GM12878 (cell line): ENCODE measurements around the gene CALB2. TPM values are rescaled to one million over a fixed set of nuclear protein-coding genes. Genes with fewer than 3 reads are reported as not detected.
A peak's percentile ranks its signal among the peaks of the same experiment; 100 is the strongest.

Experiments used
- ATAC-seq: fragments of 200-7000 bp; cut with Tn5 transposase; 3 replicates; pipeline ENCODE4 v1.9.1; 2020; ENCODE audit warnings: mild to moderate bottlenecking, moderate library complexity
- BruUV-seq: library from RNA; stranded (reverse); fragments of 400-500 nt; replicated peaks from 2 replicates; lab custom pipeline; 2021; lab: Mats Ljungman, UMichigan
- CTCF ChIA-PET: fragments of 300-600 bp; sonication (Branson Sonifier 250); formaldehyde crosslinking; extraction: SDS; loops from one replicate; lab custom pipeline; 2021; ENCODE audit warnings: inconsistent platforms; lab: Yijun Ruan, JAX
- POLR2A ChIA-PET: fragments of 350-600 bp; formaldehyde crosslinking; extraction: SDS; loops from one replicate; lab custom pipeline; 2021; ENCODE audit warnings: inconsistent platforms; lab: Charles Lee
- RAD21 ChIA-PET: fragments of 300-600 bp; sonication (Branson Sonifier 250); formaldehyde crosslinking; loops from one replicate; lab custom pipeline; 2023; ENCODE audit warnings: antibody characterized with exemption; ENCODE audit not compliant: unreplicated experiment; lab: Charles Lee
- SMC1A ChIA-PET: fragments of 300-600 bp; sonication (Branson Sonifier 250); formaldehyde crosslinking; loops from one replicate; lab custom pipeline; 2023; ENCODE audit not compliant: unreplicated experiment, uncharacterized antibody; lab: Charles Lee
- DNase-seq: peaks from one replicate; pipeline ENCODE4 v3.0.0-alpha.2; 2011; ENCODE audit warnings: low read depth, low spot score
- FAIRE-seq: peaks from 3 replicates; lab custom pipeline; 2011; peaks lifted over from hg19 to GRCh38; lab: Jason Lieb, UNC
- H2AFZ ChIP-seq: 2 replicates; pipeline ENCODE4 v1.6.0; 2011; ENCODE audit warnings: low read depth, low read length, control low read depth; ENCODE audit not compliant: control insufficient read depth
- H3K27ac ChIP-seq: 2 replicates; pipeline ENCODE4 v1.5.1; 2011; ENCODE audit warnings: control low read depth; ENCODE audit not compliant: control insufficient read depth, insufficient read depth
- H3K27me3 ChIP-seq, 2 experiments: replicated peaks in 1 of 2; 2 replicates each; pipeline versions ENCODE4 v1.6.0 to v1.6.1; 2011; ENCODE audit warnings: low read length in 1 of 2; ENCODE audit not compliant: control insufficient read depth in 2 of 2, insufficient read depth in 2 of 2
- H3K36me3 ChIP-seq, 2 experiments: 2 replicates each; pipeline ENCODE4 v1.5.1; 2011; ENCODE audit warnings: low read length in 1 of 2; ENCODE audit not compliant: control insufficient read depth in 2 of 2, insufficient read depth in 2 of 2
- H3K4me1 ChIP-seq: 2 replicates; pipeline ENCODE4 v1.6.1; 2011; ENCODE audit warnings: mild to moderate bottlenecking, low read length, moderate library complexity, mixed read lengths; ENCODE audit not compliant: control insufficient read depth, insufficient read depth
- H3K4me2 ChIP-seq: 2 replicates; pipeline ENCODE4 v1.6.0; 2011; ENCODE audit warnings: control low read depth; ENCODE audit not compliant: control insufficient read depth, insufficient read depth
- H3K4me3 ChIP-seq: fragments of 200-600 bp; sonication (generic); 2 replicates; pipeline ENCODE4 v1.5.1; 2016
- H3K79me2 ChIP-seq: 2 replicates; pipeline ENCODE4 v1.6.0; 2011; ENCODE audit warnings: low read length; ENCODE audit not compliant: control insufficient read depth, insufficient read depth
- H3K9ac ChIP-seq: 2 replicates; pipeline ENCODE4 v1.8.0; 2011; ENCODE audit warnings: low read length, control low read depth, mixed read lengths; ENCODE audit not compliant: control insufficient read depth, insufficient read depth
- H3K9me3 ChIP-seq: replicated peaks from 3 replicates; pipeline ENCODE4 v1.5.1; 2011; ENCODE audit warnings: mild to moderate bottlenecking, low read length; ENCODE audit not compliant: control insufficient read depth, insufficient read depth
- H4K20me1 ChIP-seq: 2 replicates; pipeline ENCODE4 v1.6.0; 2011; ENCODE audit not compliant: control insufficient read depth, insufficient read depth
- CTCF ChIP-seq, 3 experiments: IDR thresholded peaks in 2 of 3; conservative IDR thresholded peaks in 1 of 3; 2 replicates each; pipeline ENCODE4 v1.5.1; 2011; ENCODE audit warnings: low read depth in 3 of 3, low read length in 3 of 3, mild to moderate bottlenecking in 3 of 3, control low read depth in 2 of 3, moderate library complexity in 2 of 3, inconsistent platforms in 1 of 3, mixed read lengths in 1 of 3; ENCODE audit not compliant: control insufficient read depth in 2 of 3, insufficient read depth in 1 of 3; ENCODE audit errors: extremely low read depth in 1 of 3
- EGR1 ChIP-seq, 2 experiments: IDR thresholded peaks; 1 replicate in 1 of 2; 2 replicates in 1 of 2; pipeline ENCODE4 v1.6.1; 2011 to 2012; ENCODE audit warnings: low read depth in 2 of 2, low read length in 2 of 2, borderline replicate concordance in 1 of 2, mild to moderate bottlenecking in 1 of 2, moderate library complexity in 1 of 2
- ETV6 ChIP-seq, 2 experiments: fragments of 450-650 bp in 1 of 2; IDR thresholded peaks in 1 of 2; conservative IDR thresholded peaks in 1 of 2; 2 replicates each; pipeline ENCODE4 v1.6.1; 2014; ENCODE audit warnings: antibody characterized with exemption in 1 of 2, borderline replicate concordance in 1 of 2, low read depth in 1 of 2, mild to moderate bottlenecking in 1 of 2, moderate library complexity in 1 of 2
- IKZF2 ChIP-seq, 2 experiments: fragments of 450-650 bp; IDR thresholded peaks; 2 replicates each; pipeline ENCODE4 v1.6.1; 2017; ENCODE audit warnings: mild to moderate bottlenecking in 2 of 2, moderate library complexity in 2 of 2
- NRF1 ChIP-seq: conservative IDR thresholded peaks from 2 replicates; pipeline ENCODE4 v1.6.1; 2011; ENCODE audit warnings: mild to moderate bottlenecking, low read depth, low read length, improper control_type of control experiment
- POLR2A ChIP-seq: IDR thresholded peaks from 2 replicates; pipeline ENCODE4 v1.6.1; 2011; ENCODE audit warnings: low read depth, mild to moderate bottlenecking, low read length
- RAD21 ChIP-seq: IDR thresholded peaks from 2 replicates; pipeline ENCODE4 v1.6.1; 2011; ENCODE audit warnings: mild to moderate bottlenecking, low read depth, low read length, moderate library complexity; ENCODE audit not compliant: insufficient read depth
- RB1 ChIP-seq: fragments of 450-650 bp; formaldehyde crosslinking; IDR thresholded peaks from 2 replicates; pipeline ENCODE4 v1.6.1; 2017; ENCODE audit warnings: mild to moderate bottlenecking, borderline replicate concordance
- RELB ChIP-seq: fragments of 450-650 bp; IDR thresholded peaks from 2 replicates; pipeline ENCODE4 v1.6.1; 2017; ENCODE audit warnings: low read depth, mild to moderate bottlenecking, moderate library complexity
- RUNX3 ChIP-seq: IDR thresholded peaks from 2 replicates; pipeline ENCODE4 v1.6.1; 2012; ENCODE audit warnings: low read length, inconsistent platforms
- SMC3 ChIP-seq: IDR thresholded peaks from 2 replicates; pipeline ENCODE4 v1.6.1; 2011; ENCODE audit warnings: low read length, improper control_type of control experiment, borderline replicate concordance
- YY1 ChIP-seq: IDR thresholded peaks from 2 replicates; pipeline ENCODE4 v1.6.1; 2011; ENCODE audit warnings: low read depth, mild to moderate bottlenecking, low read length
- WGBS: methylation state at CpG from one replicate; pipeline ENCODE4 v1.1.6; 2016; ENCODE audit warnings: low lambda C conversion rate; ENCODE audit not compliant: insufficient replicate concordance, insufficient coverage; ENCODE audit errors: missing lambda C conversion rate; 5-methylcytosine and 5-hydroxymethylcytosine counted together
- in situ Hi-C: fragments of 300-500 bp; cut with MboI; formaldehyde crosslinking; loops from 9 replicates; pipeline ENCODE4 v1.14.3; 2018; ENCODE audit warnings: mixed read lengths
- intact Hi-C: fragments of 100-400 bp; cut with micrococcal nuclease; formaldehyde crosslinking; loops from one replicate; pipeline ENCODE4 v1.14.2; 2022; ENCODE audit not compliant: unreplicated experiment
- polyA plus RNA-seq, 11 experiments: library from polyadenylated mRNA; depleted of rRNA in 4 of 11; unstranded in 6 of 11; stranded (reverse) in 5 of 11; fragments of >200 nt; fragmentation: Nextera tagmentation in 4 of 11; fragmentation: Illumina TruSeq in 1 of 11; extraction: Ambion mirVana in 4 of 11; extraction: Trizol in 1 of 11; gene quantifications; 1 replicate in 1 of 11; 2 replicates in 10 of 11; pipeline versions ENCODE4 v1.2.1 to v1.2.3, GENCODE V29; 2011 to 2016; ENCODE audit warnings: inconsistent platforms in 2 of 11, missing spikeins in 2 of 11, low read depth in 1 of 11
- total RNA-seq, 4 experiments: library from RNA; depleted of rRNA in 3 of 4; stranded (reverse); fragments of >200 nt in 3 of 4; fragmentation: Illumina TruSeq in 1 of 4; extraction: Trizol in 1 of 4; gene quantifications; 2 replicates each; pipeline versions ENCODE4 v1.2.1 to v1.2.3, GENCODE V29; 2013 to 2021

The CALB2 gene
- total and polyA plus RNA-seq, 10 of the 15 experiments (the other 5 are each of a cell fraction or from before 2014, with no cell fraction given), result not detected

GRCh38 chr16:71365021-71365420 is 6.5 kb downstream of the CALB2 start:
- no TSS peak for BruUV-seq
- in situ Hi-C loops, result no loop called here

GRCh38 chr16:71367241-71367976 is 8.9 kb downstream of the CALB2 start:
- Histone ChIP-seq H3K4me1 (no peaks in the 10 kb centered on the region), H3K4me2 (no peak overlapping the region), H3K9me3 (no peaks in the 10 kb centered on the region), H3K27ac (no peak overlapping the region), H3K36me3 (no peaks in the 10 kb centered on the region), H3K9ac (no peak overlapping the region), H3K79me2 (no peaks in the 10 kb centered on the region), H2AFZ (no peak overlapping the region), H3K27me3 (no peaks in the 10 kb centered on the region; a peak in 3 of 4 replicates), H4K20me1 (no peaks in the 10 kb centered on the region), H3K4me3 (no peak overlapping the region)
- intact Hi-C loops, result no loop called here
- in situ Hi-C loops, result no loop called here
- RAD21 ChIA-PET, result no interaction called here
- ATAC-seq, result peak; percentile 93
- CTCF ChIA-PET, result interaction anchor here (0.6 to 3.0 kb wide), 6 partner anchors 9 to 569 kb away, joined by 3 to 9 read pairs (median 3); no protein-coding TSS in a partner anchor
- BruUV-seq, result no TSS peak
- SMC1A ChIA-PET, result no interaction called here
- 32% methylated on average over 12 of the region's 12 CpGs for whole genome bisulfite sequencing
- DNase-seq, result peak; percentile 2
- no peak for FAIRE-seq
- POLR2A ChIA-PET, result no interaction called here
- TF ChIP-seq POLR2A, result no peak
- no peak for TF ChIP-seq NRF1
- TF ChIP-seq RELB, result no peak
- 0 out of 2 replicates have a peak, but pooled peaks have one; percentile 35 for TF ChIP-seq YY1
- TF ChIP-seq SMC3, result peak; percentile 29; the same call in 1 of the 2 replicates
- peak; percentile 11; the same call in 1 of the 2 replicates for TF ChIP-seq RAD21
- no peak for TF ChIP-seq ETV6 (conservative IDR thresholded peaks at IDR 0.05 in 1 of 2, IDR thresholded peaks at IDR 0.05 in 1 of 2; ENCODE audit: borderline replicate concordance in 1 of 2, low read depth in 1 of 2)
- TF ChIP-seq RUNX3, result no peak
- peak; percentile 67 to 78 (median 74) for TF ChIP-seq CTCF (IDR thresholded peaks at IDR 0.05 in 2 of 3, conservative IDR thresholded peaks at IDR 0.05 in 1 of 3; ENCODE audit: control insufficient read depth in 2 of 3, extremely low read depth in 1 of 3, insufficient read depth in 1 of 3, low read depth in 3 of 3, low read length in 3 of 3)
- TF ChIP-seq IKZF2 (IDR thresholded peaks at IDR 0.05), result no peak
- no peak for TF ChIP-seq RB1

More at GRCh38 chr16:71365021-71365420, 6.5 kb downstream of the CALB2 start:
- Histone ChIP-seq H3K4me1 (no peaks in the 10 kb centered on the region), H3K9ac (no peak overlapping the region), H3K36me3 (no peaks in the 10 kb centered on the region), H3K9me3 (no peaks in the 10 kb centered on the region), H4K20me1 (no peaks in the 10 kb centered on the region), H2AFZ (no peak overlapping the region), H3K4me3 (no peak overlapping the region), H3K4me2 (no peak overlapping the region), H3K79me2 (no peaks in the 10 kb centered on the region), H3K27me3 (no peaks in the 10 kb centered on the region; a peak in 3 of 4 replicates), H3K27ac (no peak overlapping the region)
- TF ChIP-seq EGR1 (IDR thresholded peaks at IDR 0.05; ENCODE audit: borderline replicate concordance in 1 of 2, low read depth in 2 of 2, low read length in 2 of 2), result no peak
- intact Hi-C loops, result no loop called here
- CTCF ChIA-PET, result interaction anchor here (1.5 kb wide), 1 partner anchor 10 kb away, joined by 3 read pairs; no protein-coding TSS in a partner anchor
- POLR2A ChIA-PET, result no interaction called here
- ATAC-seq (no peak), FAIRE-seq (no peak), DNase-seq (no peak)
- SMC1A ChIA-PET, result no interaction called here
- WGBS, result 41% methylated on average over 10 of the region's 10 CpGs
- RAD21 ChIA-PET, result no interaction called here
